Neural crest cell (in vitro differentiated cells): ENCODE data around the gene BOD1. TPM values are rescaled to one million over a fixed set of nuclear protein-coding genes. Genes with fewer than 3 reads are reported as not detected.
A peak's percentile ranks its signal among the peaks of the same experiment; 100 is the strongest.

Experiments
- DNase-seq: peaks from one replicate; pipeline ENCODE4 v3.0.0; 2021; ENCODE audit warnings: low read depth, mixed read lengths, low spot score
- H3K27ac Mint-ChIP-seq: one replicate; pipeline ENCODE4 v1.8.0; 2021; ENCODE audit warnings: mild to moderate bottlenecking, mixed read lengths; ENCODE audit not compliant: unreplicated experiment
- H3K27me3 Mint-ChIP-seq: 2 replicates; pipeline ENCODE4 v1.8.0; 2021; ENCODE audit warnings: low read depth, mild to moderate bottlenecking, mixed read lengths
- H3K36me3 Mint-ChIP-seq: 2 replicates; pipeline ENCODE4 v1.8.0; 2021; ENCODE audit warnings: low read depth, mild to moderate bottlenecking, mixed read lengths
- H3K4me1 Mint-ChIP-seq: 2 replicates; pipeline ENCODE4 v1.8.0; 2021; ENCODE audit warnings: mixed read lengths
- H3K4me3 Mint-ChIP-seq: one replicate; pipeline ENCODE4 v1.8.0; 2021; ENCODE audit warnings: mild to moderate bottlenecking, mixed read lengths
- H3K9me3 Mint-ChIP-seq: 2 replicates; pipeline ENCODE4 v1.8.0; 2021; ENCODE audit warnings: mixed read lengths
- CTCF ChIP-seq: fragments of 200-600 bp; sonication (generic); conservative IDR thresholded peaks from 2 replicates; pipeline ENCODE4 v1.5.0; 2021; ENCODE audit warnings: antibody characterized with exemption, mild to moderate bottlenecking
- total RNA-seq: library from RNA; stranded (reverse); gene quantifications from 2 replicates; pipeline ENCODE4 v1.2.1, GENCODE V29; 2021

Gene BOD1
- total RNA-seq, 1 donor from 2014 or later, result 126 TPM

GRCh38 chr5:173629628-173630027 lies 13.2 kb upstream of the BOD1 start:
- no peak overlapping the region for H3K4me3 Mint-ChIP-seq
- DNase-seq, result peak; percentile 44
- TF ChIP-seq CTCF, result peak; percentile 50
- peaks cover 8% of the 10 kb centered on the region for H3K27me3 Mint-ChIP-seq
- no peaks in the 10 kb centered on the region for H3K36me3 Mint-ChIP-seq
- H3K9me3 Mint-ChIP-seq, result no peaks in the 10 kb centered on the region
- H3K27ac Mint-ChIP-seq, result no peak overlapping the region
- peaks cover 12% of the 10 kb centered on the region for H3K4me1 Mint-ChIP-seq

DNA sequence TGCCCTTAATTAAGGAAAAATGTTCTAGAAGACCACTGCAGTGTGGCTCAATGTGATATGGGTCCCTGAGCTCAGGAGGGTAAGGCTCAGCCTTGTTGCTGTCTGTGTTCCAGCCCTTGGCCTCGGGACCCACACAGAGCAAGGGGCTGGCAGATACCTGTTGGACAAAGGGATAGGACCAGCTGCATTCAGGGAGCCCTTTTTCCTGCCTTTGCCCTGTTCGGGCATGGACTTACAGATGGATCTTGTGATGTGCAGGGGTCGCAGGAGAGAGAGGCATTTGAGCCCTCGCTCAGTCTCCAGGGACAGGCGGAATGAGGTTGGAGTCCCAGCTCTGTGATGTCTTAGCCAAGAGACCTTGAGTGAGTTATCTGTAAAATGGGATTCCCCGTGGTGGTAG lies 12.1 kb upstream of the BOD1 start:
- no peak for TF ChIP-seq CTCF
- peaks cover 8% of the 10 kb centered on the region for H3K27me3 Mint-ChIP-seq
- no peak overlapping the region for H3K27ac Mint-ChIP-seq
- no peaks in the 10 kb centered on the region for H3K9me3 Mint-ChIP-seq
- H3K4me3 Mint-ChIP-seq, result no peak overlapping the region
- peaks cover 12% of the 10 kb centered on the region for H3K4me1 Mint-ChIP-seq
- no peaks in the 10 kb centered on the region for H3K36me3 Mint-ChIP-seq
- DNase-seq, result no peak

DNA sequence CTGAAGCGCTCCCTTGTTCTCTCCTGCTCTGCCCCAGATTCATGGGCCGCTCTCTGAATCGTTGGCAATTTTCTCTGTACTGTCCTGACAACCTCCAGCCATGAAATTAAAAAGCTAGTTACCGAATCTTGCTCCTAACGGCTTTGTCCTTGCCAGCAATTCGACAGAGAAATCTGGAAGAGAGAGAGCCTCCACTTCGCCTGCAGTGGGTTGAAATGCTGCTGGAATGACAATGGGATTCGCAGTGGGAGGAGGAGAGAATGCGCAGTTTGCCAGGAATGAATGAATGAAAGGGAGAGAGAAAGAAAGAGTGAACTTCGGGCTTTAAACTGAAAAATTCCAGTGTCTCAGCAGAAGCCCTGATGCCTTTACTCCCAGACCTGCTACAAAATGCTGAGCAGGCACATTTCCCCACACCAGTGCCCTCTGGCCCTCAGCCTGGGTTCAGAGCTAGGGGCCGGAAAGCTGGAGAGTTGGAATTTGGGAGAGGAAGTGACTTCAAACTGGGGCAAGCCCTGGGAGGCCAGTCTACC lies 11.5 kb upstream of the BOD1 start:
- no peak for DNase-seq
- Mint-ChIP-seq H3K27ac (no peak overlapping the region), H3K9me3 (no peaks in the 10 kb centered on the region), H3K36me3 (no peaks in the 10 kb centered on the region), H3K27me3 (peaks cover 8% of the 10 kb centered on the region), H3K4me1 (peaks cover 12% of the 10 kb centered on the region), H3K4me3 (no peak overlapping the region)
- no peak for TF ChIP-seq CTCF

- Mint-ChIP-seq H3K27me3 (peaks cover 8% of the 10 kb centered on the region), H3K4me3 (no peak overlapping the region), H3K36me3 (no peaks in the 10 kb centered on the region), H3K9me3 (no peaks in the 10 kb centered on the region), H3K27ac (no peak overlapping the region), H3K4me1 (peaks cover 15% of the 10 kb centered on the region)
- no peak for TF ChIP-seq CTCF
- no peak for DNase-seq
These were observed 10.8 kb upstream of the BOD1 start for GRCh38 chr5:173627271-173627670.

DNA sequence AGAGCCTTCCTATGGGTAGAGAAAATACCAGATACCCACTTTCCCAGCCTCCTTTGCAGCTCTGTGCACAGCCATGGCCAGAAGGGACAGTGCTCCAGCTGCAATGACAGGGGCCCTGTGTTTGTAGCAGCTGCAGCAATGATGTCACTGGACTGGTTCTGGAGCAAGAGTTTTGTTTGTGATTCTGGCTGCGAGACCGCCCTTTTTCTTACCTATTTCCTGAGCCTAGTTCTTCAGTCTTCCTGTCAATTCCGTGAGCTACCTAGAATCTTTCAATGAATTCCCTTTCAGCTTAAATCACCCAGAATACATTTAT lies 10.0 kb upstream of the BOD1 start:
- Mint-ChIP-seq H3K9me3 (no peaks in the 10 kb centered on the region), H3K4me1 (peaks cover 19% of the 10 kb centered on the region), H3K27me3 (peaks cover 4% of the 10 kb centered on the region), H3K4me3 (no peak overlapping the region), H3K27ac (no peak overlapping the region), H3K36me3 (no peaks in the 10 kb centered on the region)
- DNase-seq, result no peak
- TF ChIP-seq CTCF, result no peak
